ENCODE data around the gene MCTP2.

Gene MCTP2

GRCh38 chr15:94400526-94401298, 169.4 kb downstream of the MCTP2 start:
- no peaks in the 10 kb centered on the region for H3K36me3 ChIP-seq (ENCODE audit: control insufficient read depth in 5 of 5, insufficient read depth in 5 of 5, low read length in 5 of 5)
- H3K27me3 ChIP-seq (ENCODE audit: control insufficient read depth in 5 of 5, insufficient read depth in 4 of 5, low read length in 5 of 5), result peaks cover 0 to 3% (median 0%) of the 10 kb centered on the region in 5 donors
- no peaks in the 10 kb centered on the region for H3K9me3 ChIP-seq (ENCODE audit: control insufficient read depth in 5 of 5, low read length in 5 of 5)
- peak overlapping the region in 1 of 5 donors; percentile 11 for H3K4me3 ChIP-seq (ENCODE audit: low read depth in 1 of 5, low read length in 5 of 5)
- no peak overlapping the region for H3K27ac ChIP-seq (ENCODE audit: low read depth, low read length)
- no peak overlapping the region for H3K9ac ChIP-seq (ENCODE audit: low read length in 5 of 5)
- peaks cover 0 to 24% (median 0%) of the 10 kb centered on the region in 5 donors for H3K4me1 ChIP-seq (ENCODE audit: control insufficient read depth in 5 of 5, insufficient read depth in 5 of 5, low read length in 5 of 5)

DNA sequence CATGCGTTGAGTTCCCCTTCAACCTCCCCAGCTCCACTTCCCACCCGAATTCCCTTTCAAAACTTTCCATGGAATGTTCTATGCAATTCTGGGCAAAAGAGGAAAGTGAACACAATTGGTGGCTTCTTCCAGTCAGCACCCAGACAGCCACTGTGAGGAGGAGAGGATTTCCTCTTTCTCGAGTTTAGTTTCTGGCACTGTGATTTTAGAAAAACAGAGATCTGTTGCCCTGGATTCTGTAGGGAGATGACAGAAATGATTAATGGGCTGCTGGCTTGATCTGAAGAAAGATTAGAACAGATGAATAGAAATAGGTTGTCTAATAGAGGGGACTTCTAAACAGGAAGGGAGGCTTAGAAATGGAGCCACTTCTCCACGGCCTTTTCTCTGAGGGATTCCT, 172.0 kb downstream of the MCTP2 start:
- Histone ChIP-seq H3K9ac (ENCODE audit: low read length in 5 of 5) (no peak overlapping the region), H3K36me3 (ENCODE audit: control insufficient read depth in 5 of 5, insufficient read depth in 5 of 5, low read length in 5 of 5) (no peaks in the 10 kb centered on the region), H3K27me3 (ENCODE audit: control insufficient read depth in 5 of 5, insufficient read depth in 4 of 5, low read length in 5 of 5) (peaks cover 0 to 3% (median 0%) of the 10 kb centered on the region in 5 donors), H3K4me1 (ENCODE audit: control insufficient read depth in 5 of 5, insufficient read depth in 5 of 5, low read length in 5 of 5) (peaks cover 0 to 24% (median 0%) of the 10 kb centered on the region in 5 donors), H3K4me3 (ENCODE audit: low read depth in 1 of 5, low read length in 5 of 5) (no peak overlapping the region), H3K9me3 (ENCODE audit: control insufficient read depth in 5 of 5, low read length in 5 of 5) (no peaks in the 10 kb centered on the region), H3K27ac (ENCODE audit: low read depth, low read length) (no peak overlapping the region)

- Histone ChIP-seq H3K27ac (ENCODE audit: low read depth, low read length) (no peak overlapping the region), H3K4me3 (ENCODE audit: low read depth in 1 of 5, low read length in 5 of 5) (no peak overlapping the region), H3K9ac (ENCODE audit: low read length in 5 of 5) (no peak overlapping the region), H3K27me3 (ENCODE audit: control insufficient read depth in 5 of 5, insufficient read depth in 4 of 5, low read length in 5 of 5) (peaks cover 0 to 3% (median 0%) of the 10 kb centered on the region in 5 donors), H3K9me3 (ENCODE audit: control insufficient read depth in 5 of 5, low read length in 5 of 5) (no peaks in the 10 kb centered on the region), H3K4me1 (ENCODE audit: control insufficient read depth in 5 of 5, insufficient read depth in 5 of 5, low read length in 5 of 5) (peaks cover 0 to 23% (median 0%) of the 10 kb centered on the region in 5 donors), H3K36me3 (ENCODE audit: control insufficient read depth in 5 of 5, insufficient read depth in 5 of 5, low read length in 5 of 5) (no peaks in the 10 kb centered on the region)
Measured at GRCh38 chr15:94404733-94405283, 173.4 kb downstream of the MCTP2 start.

- Histone ChIP-seq H3K27ac (ENCODE audit: low read depth, low read length) (no peak overlapping the region), H3K4me1 (ENCODE audit: control insufficient read depth in 5 of 5, insufficient read depth in 5 of 5, low read length in 5 of 5) (no peaks in the 10 kb centered on the region), H3K4me3 (ENCODE audit: low read depth in 1 of 5, low read length in 5 of 5) (no peak overlapping the region)
Measured at GRCh38 chr15:94411285-94411684, 179.9 kb downstream of the MCTP2 start.

GRCh38 chr15:94411846-94412245, 180.5 kb downstream of the MCTP2 start:
- Histone ChIP-seq H3K36me3 (ENCODE audit: control insufficient read depth in 5 of 5, insufficient read depth in 5 of 5, low read length in 5 of 5) (no peaks in the 10 kb centered on the region), H3K27ac (ENCODE audit: low read depth, low read length) (no peak overlapping the region), H3K9me3 (ENCODE audit: control insufficient read depth in 5 of 5, low read length in 5 of 5) (no peaks in the 10 kb centered on the region), H3K27me3 (ENCODE audit: control insufficient read depth in 5 of 5, insufficient read depth in 4 of 5, low read length in 5 of 5) (no peaks in the 10 kb centered on the region), H3K4me1 (ENCODE audit: control insufficient read depth in 5 of 5, insufficient read depth in 5 of 5, low read length in 5 of 5) (no peaks in the 10 kb centered on the region), H3K9ac (ENCODE audit: low read length in 5 of 5) (no peak overlapping the region), H3K4me3 (ENCODE audit: low read depth in 1 of 5, low read length in 5 of 5) (no peak overlapping the region)

More at GRCh38 chr15:94411285-94411684, 179.9 kb downstream of the MCTP2 start:
- no peaks in the 10 kb centered on the region for H3K9me3 ChIP-seq (ENCODE audit: control insufficient read depth in 5 of 5, low read length in 5 of 5)
- no peaks in the 10 kb centered on the region for H3K36me3 ChIP-seq (ENCODE audit: control insufficient read depth in 5 of 5, insufficient read depth in 5 of 5, low read length in 5 of 5)
- no peak overlapping the region for H3K9ac ChIP-seq (ENCODE audit: low read length in 5 of 5)
- H3K27me3 ChIP-seq (ENCODE audit: control insufficient read depth in 5 of 5, insufficient read depth in 4 of 5, low read length in 5 of 5), result no peaks in the 10 kb centered on the region

GRCh38 chr15:94412979-94413746, 181.8 kb downstream of the MCTP2 start:
- no peaks in the 10 kb centered on the region for H3K27me3 ChIP-seq (ENCODE audit: control insufficient read depth in 5 of 5, insufficient read depth in 4 of 5, low read length in 5 of 5)
- H3K4me1 ChIP-seq (ENCODE audit: control insufficient read depth in 5 of 5, insufficient read depth in 5 of 5, low read length in 5 of 5), result no peaks in the 10 kb centered on the region
- H3K9ac ChIP-seq (ENCODE audit: low read length in 5 of 5), result no peak overlapping the region
- no peaks in the 10 kb centered on the region for H3K9me3 ChIP-seq (ENCODE audit: control insufficient read depth in 5 of 5, low read length in 5 of 5)
- no peaks in the 10 kb centered on the region for H3K36me3 ChIP-seq (ENCODE audit: control insufficient read depth in 5 of 5, insufficient read depth in 5 of 5, low read length in 5 of 5)
- H3K27ac ChIP-seq (ENCODE audit: low read depth, low read length), result no peak overlapping the region
- no peak overlapping the region for H3K4me3 ChIP-seq (ENCODE audit: low read depth in 1 of 5, low read length in 5 of 5)

GRCh38 chr15:94414916-94415315, 183.6 kb downstream of the MCTP2 start:
- Histone ChIP-seq H3K27me3 (ENCODE audit: control insufficient read depth in 5 of 5, insufficient read depth in 4 of 5, low read length in 5 of 5) (no peaks in the 10 kb centered on the region), H3K4me1 (ENCODE audit: control insufficient read depth in 5 of 5, insufficient read depth in 5 of 5, low read length in 5 of 5) (no peaks in the 10 kb centered on the region), H3K27ac (ENCODE audit: low read depth, low read length) (no peak overlapping the region), H3K36me3 (ENCODE audit: control insufficient read depth in 5 of 5, insufficient read depth in 5 of 5, low read length in 5 of 5) (no peaks in the 10 kb centered on the region), H3K4me3 (ENCODE audit: low read depth in 1 of 5, low read length in 5 of 5) (no peak overlapping the region), H3K9me3 (ENCODE audit: control insufficient read depth in 5 of 5, low read length in 5 of 5) (no peaks in the 10 kb centered on the region), H3K9ac (ENCODE audit: low read length in 5 of 5) (no peak overlapping the region)

GRCh38 chr15:94416267-94416666, 184.9 kb downstream of the MCTP2 start:
- Histone ChIP-seq H3K9ac (ENCODE audit: low read length in 5 of 5) (no peak overlapping the region), H3K4me1 (ENCODE audit: control insufficient read depth in 5 of 5, insufficient read depth in 5 of 5, low read length in 5 of 5) (no peaks in the 10 kb centered on the region), H3K36me3 (ENCODE audit: control insufficient read depth in 5 of 5, insufficient read depth in 5 of 5, low read length in 5 of 5) (no peaks in the 10 kb centered on the region)

GRCh38 chr15:94416820-94417219, 185.5 kb downstream of the MCTP2 start:
- no peak overlapping the region for H3K27ac ChIP-seq (ENCODE audit: low read depth, low read length)
- H3K9ac ChIP-seq (ENCODE audit: low read length in 5 of 5), result no peak overlapping the region
- no peaks in the 10 kb centered on the region for H3K36me3 ChIP-seq (ENCODE audit: control insufficient read depth in 5 of 5, insufficient read depth in 5 of 5, low read length in 5 of 5)
- no peaks in the 10 kb centered on the region for H3K9me3 ChIP-seq (ENCODE audit: control insufficient read depth in 5 of 5, low read length in 5 of 5)
- no peaks in the 10 kb centered on the region for H3K27me3 ChIP-seq (ENCODE audit: control insufficient read depth in 5 of 5, insufficient read depth in 4 of 5, low read length in 5 of 5)
- H3K4me1 ChIP-seq (ENCODE audit: control insufficient read depth in 5 of 5, insufficient read depth in 5 of 5, low read length in 5 of 5), result no peaks in the 10 kb centered on the region
- H3K4me3 ChIP-seq (ENCODE audit: low read depth in 1 of 5, low read length in 5 of 5), result no peak overlapping the region

More at GRCh38 chr15:94416267-94416666, 184.9 kb downstream of the MCTP2 start:
- H3K27ac ChIP-seq (ENCODE audit: low read depth, low read length), result no peak overlapping the region
- no peak overlapping the region for H3K4me3 ChIP-seq (ENCODE audit: low read depth in 1 of 5, low read length in 5 of 5)
- H3K27me3 ChIP-seq (ENCODE audit: control insufficient read depth in 5 of 5, insufficient read depth in 4 of 5, low read length in 5 of 5), result no peaks in the 10 kb centered on the region
- H3K9me3 ChIP-seq (ENCODE audit: control insufficient read depth in 5 of 5, low read length in 5 of 5), result no peaks in the 10 kb centered on the region
